ENCODE results near the gene SLC12A9.

GRCh38 chr7:100822236-100823139, 30.0 kb upstream of the SLC12A9 start:
- TF ChIP-seq CTCF (IDR thresholded peaks at IDR 0.05): no peak
- no peak for TF ChIP-seq POLR2A (IDR thresholded peaks at IDR 0.05)
- no peak for TF ChIP-seq POLR2AphosphoS5 (IDR thresholded peaks at IDR 0.05)

All from prostate gland (tissue), 2 donors.